Peyer's patch (tissue), 4 donors: ENCODE results near the gene RET.

ENCODE experiments used
- POLR2A ChIP-seq, 2 donors: fragments of 450-650 bp; IDR thresholded peaks; one replicate each; pipeline ENCODE4 v1.5.1; 2017; ENCODE audit warnings: antibody characterized with exemption in 2 of 2, mild to moderate bottlenecking in 2 of 2, moderate library complexity in 2 of 2
- TF ChIP-seq, protein P1 (sequence below), 6 experiments: fragments of 450-650 bp in 4 of 6; fragments of 200-600 bp in 2 of 6; sonication (generic) in 1 of 6; IDR thresholded peaks; one replicate each; pipeline ENCODE4 v1.5.1; 2017 to 2019; ENCODE audit warnings: antibody characterized with exemption in 6 of 6, mild to moderate bottlenecking in 3 of 6, moderate library complexity in 1 of 6

DNA sequence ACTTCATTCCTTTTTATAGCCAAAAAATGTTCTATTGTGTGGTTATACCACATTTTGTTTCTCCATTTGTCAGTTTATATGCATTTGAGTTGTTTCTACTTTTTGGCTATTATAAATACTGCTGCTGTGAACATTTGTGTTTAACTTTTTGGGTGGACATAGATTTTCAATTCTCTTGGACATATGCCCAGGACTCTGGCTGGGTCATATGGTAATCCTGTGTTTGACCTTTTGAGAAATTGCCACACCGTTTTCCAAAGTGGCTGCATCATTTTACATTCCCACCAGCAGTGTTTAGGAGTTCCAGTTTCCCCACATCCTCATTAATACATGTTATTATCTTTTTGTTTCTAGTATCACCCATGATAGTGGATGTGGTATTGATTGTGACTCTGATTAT is 100.7 kb downstream of the RET start:
- TF ChIP-seq, protein P1, sequence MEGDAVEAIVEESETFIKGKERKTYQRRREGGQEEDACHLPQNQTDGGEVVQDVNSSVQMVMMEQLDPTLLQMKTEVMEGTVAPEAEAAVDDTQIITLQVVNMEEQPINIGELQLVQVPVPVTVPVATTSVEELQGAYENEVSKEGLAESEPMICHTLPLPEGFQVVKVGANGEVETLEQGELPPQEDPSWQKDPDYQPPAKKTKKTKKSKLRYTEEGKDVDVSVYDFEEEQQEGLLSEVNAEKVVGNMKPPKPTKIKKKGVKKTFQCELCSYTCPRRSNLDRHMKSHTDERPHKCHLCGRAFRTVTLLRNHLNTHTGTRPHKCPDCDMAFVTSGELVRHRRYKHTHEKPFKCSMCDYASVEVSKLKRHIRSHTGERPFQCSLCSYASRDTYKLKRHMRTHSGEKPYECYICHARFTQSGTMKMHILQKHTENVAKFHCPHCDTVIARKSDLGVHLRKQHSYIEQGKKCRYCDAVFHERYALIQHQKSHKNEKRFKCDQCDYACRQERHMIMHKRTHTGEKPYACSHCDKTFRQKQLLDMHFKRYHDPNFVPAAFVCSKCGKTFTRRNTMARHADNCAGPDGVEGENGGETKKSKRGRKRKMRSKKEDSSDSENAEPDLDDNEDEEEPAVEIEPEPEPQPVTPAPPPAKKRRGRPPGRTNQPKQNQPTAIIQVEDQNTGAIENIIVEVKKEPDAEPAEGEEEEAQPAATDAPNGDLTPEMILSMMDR (IDR thresholded peaks at IDR 0.05), result no peak
- TF ChIP-seq POLR2A (IDR thresholded peaks at IDR 0.05), result no peak
